HepG2 (cell line): ENCODE measurements around the gene WDR45B. TPM values are rescaled to one million over a fixed set of nuclear protein-coding genes. Genes with fewer than 3 reads are reported as not detected.

Experiments
- AGO1 ChIP-seq: fragments of 200-400 bp; formaldehyde crosslinking; IDR thresholded peaks from 2 replicates; pipeline ENCODE4 v1.6.1; 2017; ENCODE audit warnings: mild to moderate bottlenecking, low read depth, low read length, moderate library complexity; ENCODE audit not compliant: poor library complexity, severe bottlenecking
- CENPX ChIP-seq: sonication (generic); formaldehyde crosslinking; IDR thresholded peaks from 2 replicates; pipeline ENCODE4 v1.9.0; 2021; ENCODE audit warnings: mild to moderate bottlenecking, missing genetic modification reagents, moderate library complexity
- FOSL2 ChIP-seq: sonication (generic); formaldehyde crosslinking; IDR thresholded peaks from 2 replicates; pipeline ENCODE4 v1.4.0; 2020; ENCODE audit warnings: missing genetic modification reagents
- GATAD1 ChIP-seq: IDR thresholded peaks from 2 replicates; pipeline ENCODE4 v1.6.1; 2016; ENCODE audit warnings: missing genetic modification reagents, missing compliant biosample characterization
- HDAC6 ChIP-seq: fragments of 200-600 bp; sonication (generic); IDR thresholded peaks from 2 replicates; pipeline ENCODE4 v1.7.0; 2017; ENCODE audit warnings: mild to moderate bottlenecking, antibody characterized with exemption, low read length, low read depth
- HMGA1 ChIP-seq: sonication (generic); formaldehyde crosslinking; conservative IDR thresholded peaks from 2 replicates; pipeline ENCODE4 v1.4.0; 2020; ENCODE audit warnings: missing genetic modification reagents
- JUN ChIP-seq: sonication (generic); formaldehyde crosslinking; IDR thresholded peaks from 2 replicates; pipeline ENCODE4 v1.4.0; 2020; ENCODE audit warnings: mild to moderate bottlenecking, missing genetic modification reagents
- LRRFIP1 ChIP-seq: sonication (generic); formaldehyde crosslinking; conservative IDR thresholded peaks from 2 replicates; pipeline ENCODE4 v1.4.0; 2020; ENCODE audit warnings: missing genetic modification reagents
- NCOA1 ChIP-seq: sonication (generic); formaldehyde crosslinking; IDR thresholded peaks from 2 replicates; pipeline ENCODE4 v1.9.0; 2021; ENCODE audit warnings: missing genetic modification reagents
- RCOR2 ChIP-seq: IDR thresholded peaks from 2 replicates; pipeline ENCODE4 v1.6.1; 2016; ENCODE audit warnings: missing biosample characterization, missing genetic modification reagents
- RFX1 ChIP-seq: fragments of 450-650 bp; IDR thresholded peaks from 2 replicates; pipeline ENCODE4 v1.6.1; 2017
- RFX3 ChIP-seq: IDR thresholded peaks from 2 replicates; pipeline ENCODE4 v1.6.1; 2016; ENCODE audit warnings: missing biosample characterization, missing genetic modification reagents
- SKIL ChIP-seq: sonication (generic); formaldehyde crosslinking; IDR thresholded peaks from 2 replicates; pipeline ENCODE4 v1.8.0; 2022; ENCODE audit warnings: missing genetic modification reagents, mild to moderate bottlenecking, moderate library complexity, borderline replicate concordance
- SOX5 ChIP-seq: IDR thresholded peaks from 2 replicates; pipeline ENCODE4 v1.6.1; 2016; ENCODE audit warnings: borderline replicate concordance
- SP4 ChIP-seq: sonication (generic); formaldehyde crosslinking; IDR thresholded peaks from 2 replicates; pipeline ENCODE4 v1.8.1; 2023; ENCODE audit warnings: mild to moderate bottlenecking, missing genetic modification reagents
- U2AF1 ChIP-seq: fragments of 200-400 bp; formaldehyde crosslinking; optimal IDR thresholded peaks from 2 replicates; pipeline ENCODE3; 2017; ENCODE audit warnings: mild to moderate bottlenecking, low read depth, low read length
- ZBTB34 ChIP-seq: sonication (generic); formaldehyde crosslinking; IDR thresholded peaks from 2 replicates; pipeline ENCODE4 v1.8.0; 2022; ENCODE audit warnings: mild to moderate bottlenecking, missing genetic modification reagents
- ZFP36 ChIP-seq: fragments of 150-350 bp; IDR thresholded peaks from 2 replicates; pipeline ENCODE4 v1.6.1; 2018; ENCODE audit warnings: borderline replicate concordance, low read length, low read depth; ENCODE audit not compliant: partially characterized antibody
- ZHX1 ChIP-seq: sonication (generic); formaldehyde crosslinking; IDR thresholded peaks from 2 replicates; pipeline ENCODE4 v1.8.1; 2022; ENCODE audit warnings: low read depth, mild to moderate bottlenecking, missing genetic modification reagents
- ZNF12 ChIP-seq: sonication (generic); formaldehyde crosslinking; IDR thresholded peaks from 2 replicates; pipeline ENCODE4 v1.5.0; 2020; ENCODE audit warnings: missing genetic modification reagents
- ZNF326 ChIP-seq: sonication (generic); formaldehyde crosslinking; IDR thresholded peaks from 2 replicates; pipeline ENCODE4 v1.4.0; 2020; ENCODE audit warnings: missing genetic modification reagents, borderline replicate concordance
- ZNF740 ChIP-seq: sonication (generic); formaldehyde crosslinking; IDR thresholded peaks from 2 replicates; pipeline ENCODE4 v1.4.0; 2020; ENCODE audit warnings: missing genetic modification reagents
- polyA plus RNA-seq, 8 experiments: library from polyadenylated mRNA; depleted of rRNA in 3 of 8; stranded (reverse) in 7 of 8; unstranded in 1 of 8; fragments of >200 nt; fragmentation: Illumina TruSeq in 4 of 8; extraction: Trizol in 4 of 8; gene quantifications; 2 replicates each; pipeline versions ENCODE4 v1.2.1 to v1.2.3, GENCODE V29; 2011 to 2016; ENCODE audit warnings: low read depth in 4 of 8, missing spikeins in 1 of 8, mixed read lengths in 1 of 8; ENCODE audit not compliant: insufficient read depth in 1 of 8
- total RNA-seq, 5 experiments: library from RNA; depleted of rRNA; stranded (reverse); fragments of >200 nt; fragmentation: Illumina TruSeq; extraction: Trizol; gene quantifications; 2 replicates each; pipeline ENCODE4 v1.2.3, GENCODE V29; 2016; ENCODE audit warnings: low read depth in 1 of 5

The WDR45B gene
- total and polyA plus RNA-seq, 2 of the 13 experiments (the other 11 are each of a cell fraction or from before 2014, with no cell fraction given): 86.2 to 155 TPM

GRCh38 chr17:82648165-82648668 is at the start of gene WDR45B (continued):
- TF ChIP-seq ZNF740 (CRISPR knock-in tag): no peak
- no peak for TF ChIP-seq LRRFIP1 (CRISPR knock-in tag)
- TF ChIP-seq HDAC6: no peak
- no peak for TF ChIP-seq ZFP36
- TF ChIP-seq HMGA1: no peak
- no peak; the same call in 1 of the 2 replicates for TF ChIP-seq JUN (CRISPR knock-in tag)
- no peak for TF ChIP-seq RCOR2 (CRISPR knock-in tag)
- no peak for TF ChIP-seq RFX1
- TF ChIP-seq ZBTB34 (CRISPR knock-in tag): no peak
- peak; percentile 40; the same call in 1 of the 2 replicates for TF ChIP-seq SKIL (CRISPR knock-in tag)
- no peak for TF ChIP-seq U2AF1
- peak; percentile 56 for TF ChIP-seq FOSL2
- no peak for TF ChIP-seq AGO1
- TF ChIP-seq SP4 (CRISPR knock-in tag): peak; percentile 87
- no peak for TF ChIP-seq RFX3 (CRISPR knock-in tag)
- no peak for TF ChIP-seq ZNF326 (CRISPR knock-in tag)
- TF ChIP-seq SOX5: peak; percentile 53; the same call in 1 of the 2 replicates
- no peak for TF ChIP-seq NCOA1 (CRISPR knock-in tag)
- TF ChIP-seq ZNF12 (CRISPR knock-in tag): peak; percentile 42; the same call in 1 of the 2 replicates
- no peak for TF ChIP-seq CENPX
- TF ChIP-seq GATAD1 (CRISPR knock-in tag): peak; percentile 93
- TF ChIP-seq ZHX1 (CRISPR knock-in tag): 0 out of 2 replicates have a peak, but pooled peaks have one; percentile 63
